Skeletal muscle tissue (tissue), 4 donors: ENCODE measurements around the gene LTBR. TPM values are rescaled to one million over a fixed set of nuclear protein-coding genes. Genes with fewer than 3 reads are reported as not detected.
"Not testable (repeated sequence)": the region's sequence is repeated elsewhere in the genome, so short reads cannot be mapped to it uniquely, and the experiment has no call there.

Source experiments
- H3K27ac ChIP-seq: one replicate; pipeline ENCODE4 v1.7.0; 2013; ENCODE audit warnings: mild to moderate bottlenecking, low read depth, low read length, inconsistent platforms
- H3K27me3 ChIP-seq, 3 donors: one replicate each; pipeline ENCODE4 v1.7.0; 2013; ENCODE audit warnings: low read length in 3 of 3; ENCODE audit not compliant: control insufficient read depth in 3 of 3, insufficient read depth in 3 of 3
- H3K36me3 ChIP-seq, 3 donors: one replicate each; pipeline ENCODE4 v1.7.0; 2013; ENCODE audit warnings: low read length in 3 of 3; ENCODE audit not compliant: control insufficient read depth in 3 of 3, insufficient read depth in 3 of 3
- H3K4me1 ChIP-seq, 3 donors: one replicate each; pipeline ENCODE4 v1.7.0; 2013; ENCODE audit warnings: low read length in 3 of 3, mild to moderate bottlenecking in 3 of 3; ENCODE audit not compliant: control insufficient read depth in 3 of 3, insufficient read depth in 3 of 3
- H3K4me3 ChIP-seq, 3 donors: one replicate each; pipeline ENCODE4 v1.7.0; 2013; ENCODE audit warnings: low read length in 3 of 3
- H3K9ac ChIP-seq, 3 donors: one replicate each; pipeline ENCODE4 v1.7.0; 2013; ENCODE audit warnings: low read length in 3 of 3, mild to moderate bottlenecking in 3 of 3, moderate library complexity in 2 of 3, low read depth in 1 of 3
- H3K9me3 ChIP-seq, 3 donors: one replicate each; pipeline ENCODE4 v1.7.0; 2013; ENCODE audit warnings: low read length in 3 of 3; ENCODE audit not compliant: control insufficient read depth in 3 of 3
- total RNA-seq: library from RNA; depleted of rRNA; stranded (reverse); fragments of >200 nt; gene quantifications from one replicate; pipeline ENCODE4 v1.2.3, GENCODE V29; 2014
- donor health status: Osteomylitis.

Gene LTBR
- 11.0 TPM for total RNA-seq

GRCh38 chr12:6383572-6384498 lies at the start of gene LTBR:
LTBR (plus strand) TSS chr12:6384162; CDS start chr12:6384359, 197 bp downstream.
- H3K27ac ChIP-seq, result peak within 1 kb of the TSS; percentile 95
- H3K4me3 ChIP-seq, result peak within 1 kb of the TSS; percentile 85 to 94 (median 87)
- peaks cover 22 to 35% (median 22%) of the 10 kb centered on the region in 3 donors for H3K4me1 ChIP-seq
- peaks cover 25 to 34% (median 27%) of the 10 kb centered on the region in 3 donors for H3K36me3 ChIP-seq
- no peaks in the 10 kb centered on the region for H3K27me3 ChIP-seq
- peak within 1 kb of the TSS; percentile 93 to 98 (median 97) for H3K9ac ChIP-seq
- no peaks in the 10 kb centered on the region for H3K9me3 ChIP-seq

- Histone ChIP-seq H3K27ac (peak overlapping the region; percentile 98), H3K4me1 (peaks cover 65 to 72% (median 70%) of the 10 kb centered on the region in 3 donors), H3K27me3 (no peaks in the 10 kb centered on the region), H3K9ac (peak overlapping the region; percentile 87 to 96 (median 88)), H3K9me3 (no peaks in the 10 kb centered on the region), H3K4me3 (peak overlapping the region in 2 of 3 donors; percentile 86 to 97), H3K36me3 (peaks cover 45 to 48% (median 46%) of the 10 kb centered on the region in 3 donors)
These were observed 49.6 kb upstream of the LTBR start for GRCh38 chr12:6334359-6334758.

GRCh38 chr12:6334940-6335450 lies 49.0 kb upstream of the LTBR start:
- Histone ChIP-seq H3K9ac (peak overlapping the region; percentile 87 to 96 (median 88)), H3K36me3 (peaks cover 40 to 44% (median 41%) of the 10 kb centered on the region in 3 donors), H3K9me3 (no peaks in the 10 kb centered on the region), H3K27ac (peak overlapping the region; percentile 98), H3K4me1 (peaks cover 70 to 79% (median 76%) of the 10 kb centered on the region in 3 donors), H3K27me3 (no peaks in the 10 kb centered on the region), H3K4me3 (peak overlapping the region; percentile 86 to 97 (median 97))

- H3K27ac ChIP-seq, result peak overlapping the region; percentile 98
- peak overlapping the region; percentile 86 to 97 (median 97) for H3K4me3 ChIP-seq
- H3K9ac ChIP-seq, result peak overlapping the region; percentile 87 to 96 (median 88)
- H3K36me3 ChIP-seq, result peaks cover 35 to 39% (median 36%) of the 10 kb centered on the region in 3 donors
- peaks cover 73 to 79% (median 74%) of the 10 kb centered on the region in 3 donors for H3K4me1 ChIP-seq
- H3K9me3 ChIP-seq, result no peaks in the 10 kb centered on the region
- no peaks in the 10 kb centered on the region for H3K27me3 ChIP-seq
These were observed 48.4 kb upstream of the LTBR start for GRCh38 chr12:6335451-6336078.

- Histone ChIP-seq H3K4me1 (peaks cover 74 to 82% (median 75%) of the 10 kb centered on the region in 3 donors), H3K27ac (peak overlapping the region; percentile 98), H3K4me3 (peak overlapping the region; percentile 86 to 97 (median 97)), H3K36me3 (peaks cover 27 to 31% (median 29%) of the 10 kb centered on the region in 3 donors), H3K9me3 (no peaks in the 10 kb centered on the region), H3K9ac (peak overlapping the region; percentile 87 to 96 (median 88)), H3K27me3 (no peaks in the 10 kb centered on the region)
These were observed 47.7 kb upstream of the LTBR start for GRCh38 chr12:6336079-6336888.

- H3K27me3 ChIP-seq, result no peaks in the 10 kb centered on the region
- H3K4me1 ChIP-seq, result peaks cover 77 to 90% (median 78%) of the 10 kb centered on the region in 3 donors
- peak overlapping the region; percentile 86 to 97 (median 97) for H3K4me3 ChIP-seq
- peak overlapping the region; percentile 98 for H3K27ac ChIP-seq
- H3K9me3 ChIP-seq, result no peaks in the 10 kb centered on the region
- H3K36me3 ChIP-seq, result peaks cover 22 to 25% (median 25%) of the 10 kb centered on the region in 3 donors
- peak overlapping the region; percentile 87 to 96 (median 88) for H3K9ac ChIP-seq
These were observed 46.8 kb upstream of the LTBR start for GRCh38 chr12:6336889-6337853.

- peaks cover 13 to 17% (median 17%) of the 10 kb centered on the region in 3 donors for H3K36me3 ChIP-seq
- peak overlapping the region; percentile 64 to 97 (median 97) for H3K4me3 ChIP-seq
- no peaks in the 10 kb centered on the region for H3K27me3 ChIP-seq
- H3K9me3 ChIP-seq, result no peaks in the 10 kb centered on the region
- H3K4me1 ChIP-seq, result peaks cover 82 to 96% (median 82%) of the 10 kb centered on the region in 3 donors
- H3K27ac ChIP-seq, result peak overlapping the region; percentile 98
- H3K9ac ChIP-seq, result peak overlapping the region; percentile 87 to 96 (median 88)
These were observed 46.0 kb upstream of the LTBR start for GRCh38 chr12:6337958-6338433.

GRCh38 chr12:6338536-6338935 lies 45.4 kb upstream of the LTBR start:
- peak overlapping the region; percentile 64 to 97 (median 97) for H3K4me3 ChIP-seq
- peaks cover 82 to 96% (median 83%) of the 10 kb centered on the region in 3 donors for H3K4me1 ChIP-seq
- H3K36me3 ChIP-seq, result peaks cover 8 to 12% (median 11%) of the 10 kb centered on the region in 3 donors
- peak overlapping the region; percentile 98 for H3K27ac ChIP-seq
- H3K27me3 ChIP-seq, H3K9me3 ChIP-seq: not testable (repeated sequence)
- peak overlapping the region in 1 of 3 donors; percentile 100 for H3K9ac ChIP-seq
